OCI-LY7 (cell line): ENCODE measurements around the gene EIF5A.

Source experiments
- EZH2phosphoT487 ChIP-seq: fragments of 200-600 bp; sonication (generic); IDR thresholded peaks from 2 replicates; pipeline ENCODE4 v1.6.1; 2018; ENCODE audit warnings: low read depth, borderline replicate concordance, mild to moderate bottlenecking, mixed run types, antibody characterized with exemption, low read length, moderate library complexity, mixed read lengths
- TF ChIP-seq, protein P1 (sequence below): fragments of 200-600 bp; sonication (generic); conservative IDR thresholded peaks from 2 replicates; pipeline ENCODE4 v1.5.1; 2014; ENCODE audit warnings: mild to moderate bottlenecking, antibody characterized with exemption, low read length, moderate library complexity, mixed read lengths

DNA sequence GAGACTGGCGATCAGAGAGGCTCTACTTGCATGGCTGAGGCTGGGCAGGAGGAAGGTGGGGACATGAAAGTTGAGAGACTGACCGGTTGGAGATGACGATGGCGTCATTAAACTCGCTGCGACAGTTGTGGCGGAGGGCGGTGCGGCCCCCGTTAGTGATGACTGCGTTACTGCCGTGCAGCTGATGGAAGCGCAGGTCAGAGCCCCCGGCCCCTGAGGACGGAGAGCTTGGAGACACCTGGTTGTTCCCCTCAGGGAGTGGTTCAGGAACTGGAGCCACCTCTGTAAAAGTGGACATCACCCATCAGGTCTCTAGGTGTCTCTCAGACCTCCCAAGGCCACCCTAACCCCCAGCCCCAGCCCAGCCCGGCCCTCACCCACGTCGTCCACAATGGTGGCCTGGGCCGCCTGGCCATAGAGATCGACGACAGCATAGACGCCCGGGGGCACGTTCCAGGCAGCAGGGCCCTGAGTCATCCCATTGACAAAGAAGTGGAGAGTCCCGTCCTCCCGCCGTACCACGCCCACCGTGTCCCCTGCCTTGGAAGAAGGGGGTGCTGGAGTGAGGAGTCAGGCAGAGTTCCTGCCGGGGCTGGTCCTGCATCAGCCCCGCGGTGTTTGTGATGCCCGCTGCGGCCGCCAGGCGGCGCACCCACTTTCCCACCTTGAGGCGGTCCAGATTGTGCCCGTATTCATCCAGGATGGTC lies 16.5 kb downstream of the EIF5A start:
- TF ChIP-seq, protein P1, sequence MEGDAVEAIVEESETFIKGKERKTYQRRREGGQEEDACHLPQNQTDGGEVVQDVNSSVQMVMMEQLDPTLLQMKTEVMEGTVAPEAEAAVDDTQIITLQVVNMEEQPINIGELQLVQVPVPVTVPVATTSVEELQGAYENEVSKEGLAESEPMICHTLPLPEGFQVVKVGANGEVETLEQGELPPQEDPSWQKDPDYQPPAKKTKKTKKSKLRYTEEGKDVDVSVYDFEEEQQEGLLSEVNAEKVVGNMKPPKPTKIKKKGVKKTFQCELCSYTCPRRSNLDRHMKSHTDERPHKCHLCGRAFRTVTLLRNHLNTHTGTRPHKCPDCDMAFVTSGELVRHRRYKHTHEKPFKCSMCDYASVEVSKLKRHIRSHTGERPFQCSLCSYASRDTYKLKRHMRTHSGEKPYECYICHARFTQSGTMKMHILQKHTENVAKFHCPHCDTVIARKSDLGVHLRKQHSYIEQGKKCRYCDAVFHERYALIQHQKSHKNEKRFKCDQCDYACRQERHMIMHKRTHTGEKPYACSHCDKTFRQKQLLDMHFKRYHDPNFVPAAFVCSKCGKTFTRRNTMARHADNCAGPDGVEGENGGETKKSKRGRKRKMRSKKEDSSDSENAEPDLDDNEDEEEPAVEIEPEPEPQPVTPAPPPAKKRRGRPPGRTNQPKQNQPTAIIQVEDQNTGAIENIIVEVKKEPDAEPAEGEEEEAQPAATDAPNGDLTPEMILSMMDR: peak; percentile 94
- TF ChIP-seq EZH2phosphoT487: no peak
